Activated CD4-positive, alpha-beta memory T cell treated with anti-CD3 and anti-CD28 coated beads for 36 hours (primary cell): ENCODE data around the gene RUNDC1. TPM values are rescaled to one million over a fixed set of nuclear protein-coding genes. Genes with fewer than 3 reads are reported as not detected.
"Not testable (repeated sequence)": the region's sequence is repeated elsewhere in the genome, so short reads cannot be mapped to it uniquely, and the experiment has no call there.

ENCODE experiments used
- CTCF ChIA-PET: fragments of 350-600 bp; sonication (Branson Sonifier 250); formaldehyde crosslinking; loops from one replicate; lab custom pipeline; 2021; ENCODE audit warnings: antibody characterized with exemption, inconsistent platforms; lab: Charles Lee
- POLR2A ChIA-PET: fragments of 350-600 bp; sonication (Branson Sonifier 250); formaldehyde crosslinking; loops from one replicate; lab custom pipeline; 2021; ENCODE audit warnings: antibody characterized with exemption; lab: Charles Lee
- DNase-seq: peaks from one replicate; pipeline ENCODE4 v3.0.0-alpha.2; 2020
- H3K27ac Mint-ChIP-seq: one replicate; pipeline ENCODE4 v1.8.0; 2021; ENCODE audit warnings: mixed read lengths
- H3K27me3 Mint-ChIP-seq: one replicate; pipeline ENCODE4 v1.8.0; 2021; ENCODE audit warnings: mixed read lengths
- H3K36me3 Mint-ChIP-seq: one replicate; pipeline ENCODE4 v1.8.0; 2021; ENCODE audit warnings: mixed read lengths
- H3K4me1 Mint-ChIP-seq: one replicate; pipeline ENCODE4 v1.8.0; 2021; ENCODE audit warnings: low read depth, mixed read lengths
- H3K4me3 Mint-ChIP-seq: one replicate; pipeline ENCODE4 v1.8.0; 2021; ENCODE audit warnings: mild to moderate bottlenecking, mixed read lengths
- H3K9me3 Mint-ChIP-seq: one replicate; pipeline ENCODE4 v1.8.0; 2021; ENCODE audit warnings: mixed read lengths
- intact Hi-C: fragments of 100-400 bp; cut with micrococcal nuclease; formaldehyde crosslinking; loops from one replicate; pipeline ENCODE4 v1.15.1; 2023
- total RNA-seq, 2 experiments: library from RNA; stranded (reverse); gene quantifications; one replicate each; pipeline ENCODE4 v1.2.3, GENCODE V29; 2021

The RUNDC1 gene
- total RNA-seq, 2 experiments from 2014 or later = 10.0 to 11.5 TPM

DNA sequence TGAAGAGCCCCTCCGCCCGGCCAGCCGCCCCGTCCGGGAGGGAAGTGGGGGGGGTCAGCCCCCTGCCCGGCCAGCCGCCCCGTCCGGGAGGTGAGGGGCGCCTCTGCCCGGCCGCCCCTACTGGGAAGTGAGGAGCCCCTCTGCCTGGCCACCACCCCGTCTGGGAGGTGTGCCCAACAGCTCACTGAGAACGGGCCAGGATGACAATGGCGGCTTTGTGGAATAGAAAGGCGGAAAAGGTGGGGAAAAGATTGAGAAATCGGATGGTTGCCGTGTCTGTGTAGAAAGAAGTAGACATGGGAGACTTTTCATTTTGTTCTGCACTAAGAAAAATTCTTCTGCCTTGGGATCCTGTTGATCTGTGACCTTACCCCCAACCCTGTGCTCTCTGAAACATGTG lies 7.0 kb upstream of the RUNDC1 start:
- H3K36me3 Mint-ChIP-seq, POLR2A ChIA-PET, DNase-seq, intact Hi-C loops, H3K27me3 Mint-ChIP-seq, H3K9me3 Mint-ChIP-seq, H3K4me1 Mint-ChIP-seq, CTCF ChIA-PET, H3K4me3 Mint-ChIP-seq, H3K27ac Mint-ChIP-seq: not testable (repeated sequence)

DNA sequence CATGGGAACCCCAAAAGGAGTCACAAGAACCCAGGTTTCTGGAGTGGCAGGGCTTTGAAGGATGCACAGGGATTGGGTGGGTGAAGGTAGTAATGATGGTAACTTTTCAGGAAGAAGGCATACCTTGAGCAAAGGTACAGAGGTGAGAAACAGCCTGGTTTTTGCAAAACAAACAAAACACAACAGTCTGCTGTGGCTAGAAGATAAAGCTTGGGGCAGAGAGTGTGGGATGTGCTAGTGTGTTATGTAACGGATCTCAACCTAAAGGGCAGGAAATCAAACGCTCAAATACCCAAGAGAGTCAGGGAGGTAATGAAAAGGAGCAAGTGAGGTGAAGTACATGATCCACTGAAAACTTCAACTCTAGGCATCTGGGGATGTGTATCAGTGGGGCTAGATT lies 5.1 kb upstream of the RUNDC1 start:
- Mint-ChIP-seq H3K27me3 (no peaks in the 10 kb centered on the region), H3K4me1 (peaks cover 10% of the 10 kb centered on the region), H3K27ac (no peak overlapping the region), H3K36me3 (no peaks in the 10 kb centered on the region), H3K9me3 (no peaks in the 10 kb centered on the region), H3K4me3 (no peak overlapping the region)
- no peak for DNase-seq
- CTCF ChIA-PET = no interaction called here
- intact Hi-C loops = no loop called here
- POLR2A ChIA-PET = no interaction called here

DNA sequence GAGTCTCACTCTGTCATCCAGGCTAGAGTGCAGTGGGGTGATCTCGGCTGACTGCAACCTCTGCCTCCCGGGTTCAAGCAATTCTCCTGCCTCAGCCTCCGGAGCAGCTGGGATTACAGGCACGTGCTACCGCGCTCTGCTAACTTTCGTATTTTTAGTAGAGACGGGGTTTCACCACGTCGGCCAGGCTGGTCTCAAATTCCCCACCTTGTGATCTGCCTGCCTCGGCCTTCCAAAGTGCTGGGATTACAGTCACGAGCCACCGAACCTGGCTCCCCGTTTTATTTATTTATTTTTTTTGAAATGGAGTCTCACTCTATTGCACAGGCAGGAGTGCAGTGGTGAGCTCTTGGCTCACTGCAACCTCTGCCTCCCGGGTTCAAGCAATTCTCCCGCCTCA lies 4.7 kb upstream of the RUNDC1 start:
- POLR2A ChIA-PET, H3K9me3 Mint-ChIP-seq, intact Hi-C loops, H3K4me3 Mint-ChIP-seq, H3K27me3 Mint-ChIP-seq, H3K36me3 Mint-ChIP-seq, DNase-seq, H3K27ac Mint-ChIP-seq: not testable (repeated sequence)
- CTCF ChIA-PET = interaction anchor here (0.7 kb wide), 1 partner anchor 212 kb away, joined by 3 read pairs; no protein-coding TSS in a partner anchor
- H3K4me1 Mint-ChIP-seq = peaks cover 12% of the 10 kb centered on the region

DNA sequence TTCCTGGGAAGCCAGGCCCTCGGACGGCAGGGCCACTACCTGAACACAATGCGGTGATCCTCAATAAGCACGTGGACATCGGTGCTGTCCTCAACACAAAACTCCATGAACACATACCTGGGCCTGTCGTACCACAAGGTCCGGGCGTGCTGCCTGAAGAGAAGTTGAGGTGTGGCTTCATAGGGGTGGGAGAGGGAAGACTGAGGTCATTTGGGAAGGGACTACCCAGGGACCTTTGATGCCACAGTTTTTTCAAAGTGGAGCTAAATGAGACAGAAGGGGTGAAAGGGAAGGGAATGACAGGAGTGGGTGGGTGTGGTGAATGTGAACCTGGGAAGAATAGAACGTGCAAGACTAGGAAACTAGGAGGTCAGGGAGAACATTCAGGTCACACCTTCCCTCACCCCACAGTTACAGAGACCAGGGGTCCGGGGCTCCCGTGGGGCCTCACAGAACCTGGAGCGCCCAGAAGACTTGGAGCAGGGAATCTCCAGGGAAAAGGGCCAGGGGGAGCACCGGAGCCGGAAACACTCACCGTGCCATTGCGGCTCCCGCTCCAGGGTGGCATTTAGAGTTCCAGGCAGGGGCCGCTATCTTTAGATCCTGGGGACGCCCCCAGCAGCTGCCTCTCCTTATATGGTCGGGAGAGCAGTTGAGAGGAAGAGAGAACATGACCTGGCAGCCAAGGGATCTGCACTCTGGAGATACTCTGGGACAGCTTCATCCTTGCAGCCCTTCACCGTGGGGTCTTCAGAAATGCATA lies 673 bp upstream of the RUNDC1 start, which contains the start of gene PTGES3L:
TSS of gene PTGES3L (minus strand) at position 570 of the 763 bp plus-strand sequence. CDS start at position 543, 27 bp downstream.
- DNase-seq = peak; percentile 60
- H3K9me3 Mint-ChIP-seq = no peaks in the 10 kb centered on the region
- peak within 1 kb of the TSS; percentile 99 for H3K4me3 Mint-ChIP-seq
- H3K4me1 Mint-ChIP-seq = peaks cover 28% of the 10 kb centered on the region
- ChIA-PET POLR2A (interaction anchor here (1.7 kb wide), 1 partner anchor 19 kb away, joined by 7 read pairs; the partner anchor contains the start of gene RPL27), CTCF (interaction anchor here (1.8 kb wide), 1 partner anchor 18 kb away, joined by 17 read pairs; the partner anchor contains the start of gene RPL27)
- intact Hi-C loops = loop anchor here (1.0 to 5.0 kb wide), 3 partner anchors 15 to 132 kb away; partner anchors contain the start of genes AARSD1 and RPL27
- H3K27ac Mint-ChIP-seq = peak within 1 kb of the TSS; percentile 88
- H3K36me3 Mint-ChIP-seq = peaks cover 16% of the 10 kb centered on the region
- H3K27me3 Mint-ChIP-seq = no peaks in the 10 kb centered on the region

DNA sequence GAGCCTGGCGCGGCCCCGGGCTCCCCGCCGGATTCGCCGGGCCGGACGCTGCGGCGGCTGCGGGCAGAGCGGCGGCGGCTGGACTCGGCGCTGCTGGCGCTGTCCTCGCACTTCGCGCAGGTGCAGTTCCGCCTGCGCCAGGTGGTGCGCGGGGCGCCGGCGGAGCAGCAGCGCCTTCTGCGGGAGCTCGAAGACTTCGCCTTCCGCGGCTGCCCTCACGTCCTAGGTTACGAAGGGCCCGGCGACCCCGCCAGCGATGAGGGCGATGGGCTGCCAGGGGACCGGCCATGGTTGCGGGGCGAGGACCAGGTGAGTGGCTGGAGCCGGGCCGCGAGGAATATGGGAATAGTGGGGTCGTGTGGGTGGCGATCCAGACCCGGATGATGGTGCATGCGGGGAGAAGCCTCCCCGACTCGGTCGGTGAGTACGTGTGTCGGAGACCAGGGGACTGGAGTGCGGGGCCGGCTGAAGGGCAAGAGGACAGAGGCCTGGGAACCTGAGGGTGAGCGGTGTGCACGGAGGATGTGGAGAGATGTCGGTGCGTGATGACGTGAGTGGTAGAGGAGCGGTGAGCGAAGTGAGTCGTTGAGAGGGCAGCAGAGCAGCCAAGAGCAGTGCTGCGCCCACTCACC lies 517 bp downstream of the RUNDC1 start:
- POLR2A ChIA-PET = interaction anchor here (0.6 to 0.7 kb wide), 2 partner anchors 17 to 135 kb away, joined by 3 read pairs; no protein-coding TSS in a partner anchor
- Mint-ChIP-seq H3K36me3 (peaks cover 23% of the 10 kb centered on the region), H3K27ac (peak overlapping the region; percentile 87)

DNA sequence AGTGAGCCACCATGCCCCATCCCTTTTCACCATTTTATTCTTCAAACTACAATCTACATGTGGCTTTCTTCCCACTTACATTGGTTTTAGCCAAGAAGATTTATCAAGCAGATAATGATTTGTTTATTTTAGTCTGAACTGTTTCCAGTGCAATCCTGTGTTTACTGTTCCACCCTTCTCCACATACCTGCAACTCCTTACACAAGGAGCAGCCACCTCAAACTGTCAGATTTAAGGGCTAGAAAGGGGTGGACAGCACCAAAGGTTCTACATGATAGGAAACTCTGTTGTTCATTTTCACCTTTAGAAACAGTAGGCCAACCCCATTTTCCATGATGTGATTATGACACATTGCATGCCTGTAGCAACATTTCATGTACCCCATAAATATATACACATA lies 1.9 kb downstream of the RUNDC1 start:
- DNase-seq = no peak
- Mint-ChIP-seq H3K27me3 (no peaks in the 10 kb centered on the region), H3K9me3 (no peaks in the 10 kb centered on the region), H3K4me1 (peaks cover 28% of the 10 kb centered on the region), H3K27ac (no peak overlapping the region), H3K36me3 (peaks cover 29% of the 10 kb centered on the region), H3K4me3 (no peak overlapping the region)
- intact Hi-C loops = loop anchor here (5.0 kb wide), 1 partner anchor 135 kb away; no protein-coding TSS in a partner anchor
- ChIA-PET POLR2A (no interaction called here), CTCF (interaction anchor here (0.6 kb wide), 1 partner anchor 17 kb away, joined by 5 read pairs; no protein-coding TSS in a partner anchor)

More for the DNA sequence above, 517 bp downstream of the RUNDC1 start:
- Mint-ChIP-seq H3K27me3 (no peaks in the 10 kb centered on the region), H3K9me3 (no peaks in the 10 kb centered on the region), H3K4me1 (peaks cover 28% of the 10 kb centered on the region), H3K4me3 (peak overlapping the region; percentile 99)
- intact Hi-C loops = loop anchor here (1.0 to 5.0 kb wide), 3 partner anchors 17 to 134 kb away; partner anchors contain the start of genes AARSD1 and RPL27
- CTCF ChIA-PET = interaction anchor here (1.8 kb wide), 1 partner anchor 17 kb away, joined by 17 read pairs; the partner anchor contains the start of gene RPL27
- peak; percentile 86 for DNase-seq

DNA sequence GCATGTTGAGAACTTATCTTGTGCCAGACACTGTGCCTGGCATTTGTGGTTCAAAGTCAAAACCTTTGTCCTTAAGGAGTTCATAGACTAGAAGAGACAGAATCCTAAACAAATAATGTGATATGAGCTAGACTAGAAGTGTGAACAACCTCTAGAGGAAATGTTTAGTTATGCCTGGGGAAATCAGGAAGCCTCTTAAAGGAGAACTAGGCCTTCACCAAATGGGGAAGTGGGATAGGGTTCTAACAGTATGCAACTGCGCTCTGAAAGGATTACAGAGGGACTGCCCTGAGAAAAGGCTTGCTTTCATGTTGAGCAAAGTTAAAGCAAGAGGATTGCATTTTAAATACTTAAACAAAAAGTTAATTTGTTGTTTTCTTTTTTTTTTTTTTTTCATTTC lies 4.9 kb downstream of the RUNDC1 start:
- H3K27ac Mint-ChIP-seq = no peak overlapping the region
- peaks cover 48% of the 10 kb centered on the region for H3K36me3 Mint-ChIP-seq
- H3K9me3 Mint-ChIP-seq = no peaks in the 10 kb centered on the region
- intact Hi-C loops = no loop called here
- no peaks in the 10 kb centered on the region for H3K27me3 Mint-ChIP-seq
- POLR2A ChIA-PET = no interaction called here
- CTCF ChIA-PET = interaction anchor here (3.3 kb wide), 1 partner anchor 13 kb away, joined by 15 read pairs; the partner anchor contains the start of gene RPL27
- peaks cover 19% of the 10 kb centered on the region for H3K4me1 Mint-ChIP-seq
- no peak overlapping the region for H3K4me3 Mint-ChIP-seq
- DNase-seq = no peak

DNA sequence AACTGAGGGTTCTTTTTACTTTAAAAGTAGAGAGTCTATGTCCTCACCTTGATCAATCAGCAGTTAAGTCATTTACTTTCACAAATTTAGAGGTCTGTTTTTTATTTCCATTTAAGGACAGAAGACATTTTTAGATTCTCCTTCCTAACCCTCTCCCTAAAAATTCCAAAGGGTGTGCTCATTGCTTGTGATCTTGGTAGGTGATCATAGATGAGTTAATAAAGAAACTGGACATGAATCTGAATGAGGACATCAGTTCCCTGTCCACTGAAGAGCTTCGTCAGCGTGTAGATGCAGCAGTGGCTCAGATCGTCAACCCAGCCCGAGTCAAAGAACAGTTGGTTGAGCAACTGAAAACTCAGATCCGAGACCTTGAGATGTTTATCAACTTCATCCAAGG lies 8.8 kb downstream of the RUNDC1 start:
- Mint-ChIP-seq H3K9me3 (no peaks in the 10 kb centered on the region), H3K36me3 (peaks cover 52% of the 10 kb centered on the region), H3K27me3 (no peaks in the 10 kb centered on the region), H3K4me1 (no peaks in the 10 kb centered on the region), H3K27ac (no peak overlapping the region), H3K4me3 (no peak overlapping the region)
- CTCF ChIA-PET = no interaction called here
- intact Hi-C loops = no loop called here
- no peak for DNase-seq
- POLR2A ChIA-PET = no interaction called here

DNA sequence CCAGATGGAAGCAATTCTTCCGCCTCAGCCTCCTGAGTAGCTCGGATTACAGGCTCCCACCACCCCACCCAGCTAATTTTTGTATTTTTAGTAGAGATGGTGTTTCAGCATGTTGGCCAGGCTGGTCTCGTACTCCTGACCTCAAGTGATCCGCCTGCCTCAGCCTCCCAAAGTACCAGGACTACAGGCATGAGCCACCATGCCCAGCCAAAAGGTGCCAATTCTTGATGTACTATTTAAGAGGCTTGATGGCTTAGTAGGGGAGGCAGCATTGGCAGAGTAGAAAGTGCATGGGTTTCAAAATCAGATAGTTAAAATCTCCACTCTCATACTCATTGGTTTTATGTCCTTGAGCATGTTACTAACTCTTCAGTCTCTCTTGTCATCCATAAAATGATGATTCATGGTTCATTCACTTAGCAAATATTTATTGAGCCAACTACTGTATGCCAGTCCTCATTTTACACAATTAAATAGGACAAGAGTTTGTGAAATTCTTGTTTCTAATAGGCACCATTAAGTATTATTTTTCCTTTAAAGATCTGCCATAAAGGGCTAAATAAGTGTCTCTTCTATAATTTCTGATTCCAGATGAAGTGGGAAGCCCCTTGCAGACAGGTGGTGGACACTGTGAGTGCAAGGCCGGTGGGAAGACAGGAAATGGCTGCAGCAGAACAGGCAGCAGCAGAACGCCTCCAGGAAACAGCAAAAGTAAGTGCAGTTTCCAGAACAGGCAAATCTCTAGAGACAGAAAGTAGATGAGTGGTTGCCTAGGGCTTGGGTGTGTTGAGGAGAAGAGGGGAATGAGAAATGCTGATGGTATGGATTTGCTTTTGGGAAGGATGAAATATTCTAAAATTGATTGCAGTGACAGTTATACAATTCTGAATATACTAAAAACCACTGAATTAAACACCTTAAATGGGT lies 9.6 kb downstream of the RUNDC1 start:
- Mint-ChIP-seq H3K27me3 (no peaks in the 10 kb centered on the region), H3K36me3 (peaks cover 51% of the 10 kb centered on the region), H3K4me3 (no peak overlapping the region), H3K9me3 (no peaks in the 10 kb centered on the region), H3K27ac (no peak overlapping the region), H3K4me1 (no peaks in the 10 kb centered on the region)
- no peak for DNase-seq
- CTCF ChIA-PET = no interaction called here
- POLR2A ChIA-PET = no interaction called here
- intact Hi-C loops = no loop called here

DNA sequence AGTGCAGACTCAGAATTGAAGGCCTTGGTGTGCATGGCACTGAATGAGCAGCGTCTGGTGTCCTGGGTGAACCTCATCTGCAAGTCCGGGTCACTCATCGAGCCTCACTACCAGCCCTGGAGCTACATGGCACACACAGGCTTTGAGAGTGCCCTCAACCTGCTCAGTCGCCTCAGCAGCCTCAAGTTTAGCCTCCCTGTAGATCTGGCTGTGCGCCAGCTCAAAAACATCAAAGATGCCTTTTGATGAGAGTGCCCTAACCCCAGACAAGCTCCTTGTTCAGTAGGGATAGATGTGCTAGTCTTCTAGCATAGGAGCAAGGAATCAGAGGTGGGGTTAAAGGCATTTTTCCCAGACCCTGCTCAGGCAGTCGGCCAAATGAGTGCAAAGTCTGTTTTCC lies 11.1 kb downstream of the RUNDC1 start:
- no peaks in the 10 kb centered on the region for H3K27me3 Mint-ChIP-seq
- DNase-seq = no peak
- POLR2A ChIA-PET = no interaction called here
- H3K9me3 Mint-ChIP-seq = no peaks in the 10 kb centered on the region
- intact Hi-C loops = no loop called here
- no peak overlapping the region for H3K27ac Mint-ChIP-seq
- peaks cover 43% of the 10 kb centered on the region for H3K36me3 Mint-ChIP-seq
- H3K4me1 Mint-ChIP-seq = no peaks in the 10 kb centered on the region
- CTCF ChIA-PET = no interaction called here
- no peak overlapping the region for H3K4me3 Mint-ChIP-seq

DNA sequence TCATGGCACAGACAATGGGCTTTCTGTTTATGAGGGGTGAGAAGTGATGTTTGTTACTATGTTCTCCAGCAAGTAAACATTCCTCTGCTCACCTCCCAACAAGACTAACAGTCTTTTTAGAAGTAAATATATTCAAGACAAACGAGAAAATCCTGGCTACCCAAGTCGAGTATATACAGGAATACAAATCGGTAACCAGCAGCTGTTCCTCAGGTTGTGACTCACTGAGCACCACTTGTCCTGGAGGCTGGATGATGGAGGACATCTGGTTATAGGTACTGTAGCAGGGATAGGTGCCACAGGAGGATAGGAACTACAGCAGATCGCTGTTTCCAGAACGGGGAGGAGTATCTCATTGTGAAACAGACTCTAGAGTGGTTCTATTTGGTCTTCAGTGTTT lies 12.5 kb downstream of the RUNDC1 start:
- H3K4me1 Mint-ChIP-seq = peaks cover 10% of the 10 kb centered on the region
- ChIA-PET POLR2A (interaction anchor here (0.6 kb wide), 1 partner anchor 10 kb away, joined by 4 read pairs; no protein-coding TSS in a partner anchor), CTCF (no interaction called here)
- intact Hi-C loops = no loop called here
- no peak overlapping the region for H3K27ac Mint-ChIP-seq
- H3K9me3 Mint-ChIP-seq = no peaks in the 10 kb centered on the region
- H3K4me3 Mint-ChIP-seq = no peak overlapping the region
- H3K27me3 Mint-ChIP-seq = no peaks in the 10 kb centered on the region
- DNase-seq = no peak
- peaks cover 35% of the 10 kb centered on the region for H3K36me3 Mint-ChIP-seq
